Thyroid gland (tissue), 4 donors: ENCODE data around the gene CEACAM5. TPM values are rescaled to one million over a fixed set of nuclear protein-coding genes. Genes with fewer than 3 reads are reported as not detected.

Source experiments
- DNase-seq, 2 donors: peaks; one replicate each; pipeline ENCODE4 v3.0.0-alpha.2; 2019
- H3K27ac ChIP-seq, 3 donors: fragments of 200-600 bp; sonication (generic); 1 replicate in 2 of 3; 2 replicates in 1 of 3; pipeline ENCODE4 v1.5.1; 2016 to 2019; ENCODE audit warnings: mild to moderate bottlenecking in 1 of 3, moderate library complexity in 1 of 3
- H3K27me3 ChIP-seq: fragments of 200-600 bp; sonication (generic); one replicate; pipeline ENCODE4 v1.5.1; 2019
- H3K36me3 ChIP-seq, 2 donors: fragments of 200-600 bp; sonication (generic); one replicate each; pipeline ENCODE4 v1.5.1; 2016 to 2019
- H3K4me1 ChIP-seq, 2 donors: fragments of 200-600 bp; sonication (generic); one replicate each; pipeline ENCODE4 v1.5.1; 2017 to 2019
- H3K4me3 ChIP-seq, 3 donors: fragments of 200-600 bp; sonication (generic); replicated peaks in 1 of 3; 1 replicate in 2 of 3; 2 replicates in 1 of 3; pipeline ENCODE4 v1.5.1; 2016; ENCODE audit warnings: mild to moderate bottlenecking in 1 of 3
- H3K9me3 ChIP-seq: fragments of 200-600 bp; sonication (generic); one replicate; pipeline ENCODE4 v1.5.1; 2017
- POLR2A ChIP-seq, 2 donors: fragments of 450-650 bp; IDR thresholded peaks; one replicate each; pipeline ENCODE4 v1.6.1; 2017; ENCODE audit warnings: antibody characterized with exemption in 2 of 2, mild to moderate bottlenecking in 2 of 2, moderate library complexity in 1 of 2
- WGBS, 2 donors: methylation state at CpG; one replicate each; pipeline ENCODE4 v1.1.5; 2017; 5-methylcytosine and 5-hydroxymethylcytosine counted together
- intact Hi-C: fragments of 100-400 bp; cut with DNase I; formaldehyde crosslinking; loops from one replicate; pipeline ENCODE4 v1.15.1; 2023
- total RNA-seq, 4 donors: library from RNA; depleted of rRNA; stranded (reverse); fragments of >200 nt; gene quantifications; one replicate each; pipeline ENCODE4 v1.2.3, GENCODE V29; 2016
- TF ChIP-seq, protein P1 (sequence below), 6 experiments: fragments of 200-600 bp in 3 of 6; fragments of 450-650 bp in 3 of 6; sonication (generic) in 3 of 6; IDR thresholded peaks; one replicate each; pipeline ENCODE4 v1.5.1; 2016 to 2019; ENCODE audit warnings: antibody characterized with exemption in 6 of 6, mild to moderate bottlenecking in 2 of 6, inconsistent platforms in 1 of 6, moderate library complexity in 1 of 6

The CEACAM5 gene
- total RNA-seq, 4 donors from 2014 or later, result 1.2 to 8.8 TPM; not detected in 2

DNA sequence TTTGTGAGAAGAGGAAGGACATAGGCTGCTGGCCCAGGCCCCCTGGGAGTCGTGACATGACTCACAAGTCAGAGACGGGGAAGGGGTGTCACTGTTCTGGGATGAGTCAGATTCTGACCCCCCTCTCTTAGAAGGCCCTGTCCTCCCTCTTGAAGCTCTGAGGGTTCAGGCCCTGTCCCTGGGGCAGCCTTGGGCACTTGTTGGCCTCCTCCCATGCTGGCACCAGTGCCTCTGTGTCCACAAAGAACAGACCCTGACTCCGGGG lies 17.7 kb upstream of the CEACAM5 start:
- Histone ChIP-seq H3K27me3 (no peaks in the 10 kb centered on the region), H3K36me3 (no peaks in the 10 kb centered on the region), H3K27ac (no peak overlapping the region), H3K9me3 (no peaks in the 10 kb centered on the region), H3K4me1 (no peaks in the 10 kb centered on the region), H3K4me3 (no peak overlapping the region)
- TF ChIP-seq, protein P1, sequence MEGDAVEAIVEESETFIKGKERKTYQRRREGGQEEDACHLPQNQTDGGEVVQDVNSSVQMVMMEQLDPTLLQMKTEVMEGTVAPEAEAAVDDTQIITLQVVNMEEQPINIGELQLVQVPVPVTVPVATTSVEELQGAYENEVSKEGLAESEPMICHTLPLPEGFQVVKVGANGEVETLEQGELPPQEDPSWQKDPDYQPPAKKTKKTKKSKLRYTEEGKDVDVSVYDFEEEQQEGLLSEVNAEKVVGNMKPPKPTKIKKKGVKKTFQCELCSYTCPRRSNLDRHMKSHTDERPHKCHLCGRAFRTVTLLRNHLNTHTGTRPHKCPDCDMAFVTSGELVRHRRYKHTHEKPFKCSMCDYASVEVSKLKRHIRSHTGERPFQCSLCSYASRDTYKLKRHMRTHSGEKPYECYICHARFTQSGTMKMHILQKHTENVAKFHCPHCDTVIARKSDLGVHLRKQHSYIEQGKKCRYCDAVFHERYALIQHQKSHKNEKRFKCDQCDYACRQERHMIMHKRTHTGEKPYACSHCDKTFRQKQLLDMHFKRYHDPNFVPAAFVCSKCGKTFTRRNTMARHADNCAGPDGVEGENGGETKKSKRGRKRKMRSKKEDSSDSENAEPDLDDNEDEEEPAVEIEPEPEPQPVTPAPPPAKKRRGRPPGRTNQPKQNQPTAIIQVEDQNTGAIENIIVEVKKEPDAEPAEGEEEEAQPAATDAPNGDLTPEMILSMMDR (IDR thresholded peaks at IDR 0.05), result no peak
- no peak for TF ChIP-seq POLR2A (IDR thresholded peaks at IDR 0.05)
- intact Hi-C loops, result no loop called here
- DNase-seq, result no peak
- 78 to 94% methylated on average over 1 to 3 of the region's 3 CpGs for WGBS, 2 donors

GRCh38 chr19:41691268-41691970 lies 17.0 kb upstream of the CEACAM5 start:
- no peak for DNase-seq
- no peaks in the 10 kb centered on the region for H3K36me3 ChIP-seq
- H3K27ac ChIP-seq, result no peak overlapping the region
- no peaks in the 10 kb centered on the region for H3K9me3 ChIP-seq
- H3K4me3 ChIP-seq, result no peak overlapping the region
- TF ChIP-seq, protein P1 (IDR thresholded peaks at IDR 0.05), result peak in 2 of 6 experiments; percentile 32 to 46
- no peak for TF ChIP-seq POLR2A (IDR thresholded peaks at IDR 0.05)
- H3K4me1 ChIP-seq, result no peaks in the 10 kb centered on the region
- intact Hi-C loops, result no loop called here
- no peaks in the 10 kb centered on the region for H3K27me3 ChIP-seq
- 27 to 30% methylated on average over 20 of the region's 20 CpGs for WGBS, 2 donors

- Histone ChIP-seq H3K27ac (no peak overlapping the region), H3K27me3 (no peaks in the 10 kb centered on the region), H3K4me1 (no peaks in the 10 kb centered on the region), H3K9me3 (no peaks in the 10 kb centered on the region), H3K36me3 (no peaks in the 10 kb centered on the region), H3K4me3 (no peak overlapping the region)
- intact Hi-C loops, result no loop called here
- 33 to 50% methylated on average over 1 of the region's 1 CpG for WGBS, 2 donors
- DNase-seq, result no peak
- TF ChIP-seq, protein P1 (IDR thresholded peaks at IDR 0.05), result no peak
- no peak for TF ChIP-seq POLR2A (IDR thresholded peaks at IDR 0.05)
These were observed 14.2 kb upstream of the CEACAM5 start for GRCh38 chr19:41694196-41694595.

DNA sequence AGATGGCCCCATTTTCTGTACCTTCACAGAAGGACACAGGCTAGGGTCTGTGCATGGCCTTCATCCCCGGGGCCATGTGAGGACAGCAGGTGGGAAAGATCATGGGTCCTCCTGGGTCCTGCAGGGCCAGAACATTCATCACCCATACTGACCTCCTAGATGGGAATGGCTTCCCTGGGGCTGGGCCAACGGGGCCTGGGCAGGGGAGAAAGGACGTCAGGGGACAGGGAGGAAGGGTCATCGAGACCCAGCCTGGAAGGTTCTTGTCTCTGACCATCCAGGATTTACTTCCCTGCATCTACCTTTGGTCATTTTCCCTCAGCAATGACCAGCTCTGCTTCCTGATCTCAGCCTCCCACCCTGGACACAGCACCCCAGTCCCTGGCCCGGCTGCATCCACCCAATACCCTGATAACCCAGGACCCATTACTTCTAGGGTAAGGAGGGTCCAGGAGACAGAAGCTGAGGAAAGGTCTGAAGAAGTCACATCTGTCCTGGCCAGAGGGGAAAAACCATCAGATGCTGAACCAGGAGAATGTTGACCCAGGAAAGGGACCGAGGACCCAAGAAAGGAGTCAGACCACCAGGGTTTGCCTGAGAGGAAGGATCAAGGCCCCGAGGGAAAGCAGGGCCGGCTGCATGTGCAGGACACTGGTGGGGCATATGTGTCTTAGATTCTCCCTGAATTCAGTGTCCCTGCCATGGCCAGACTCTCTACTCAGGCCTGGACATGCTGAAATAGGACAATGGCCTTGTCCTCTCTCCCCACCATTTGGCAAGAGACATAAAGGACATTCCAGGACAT lies 13.4 kb upstream of the CEACAM5 start:
- Histone ChIP-seq H3K36me3 (no peaks in the 10 kb centered on the region), H3K27me3 (no peaks in the 10 kb centered on the region), H3K27ac (no peak overlapping the region), H3K4me1 (no peaks in the 10 kb centered on the region), H3K4me3 (no peak overlapping the region), H3K9me3 (no peaks in the 10 kb centered on the region)
- intact Hi-C loops, result no loop called here
- DNase-seq, result no peak
- TF ChIP-seq, protein P1 (IDR thresholded peaks at IDR 0.05), result no peak
- no peak for TF ChIP-seq POLR2A (IDR thresholded peaks at IDR 0.05)
- 64 to 80% methylated on average over 8 of the region's 8 CpGs for WGBS, 2 donors

DNA sequence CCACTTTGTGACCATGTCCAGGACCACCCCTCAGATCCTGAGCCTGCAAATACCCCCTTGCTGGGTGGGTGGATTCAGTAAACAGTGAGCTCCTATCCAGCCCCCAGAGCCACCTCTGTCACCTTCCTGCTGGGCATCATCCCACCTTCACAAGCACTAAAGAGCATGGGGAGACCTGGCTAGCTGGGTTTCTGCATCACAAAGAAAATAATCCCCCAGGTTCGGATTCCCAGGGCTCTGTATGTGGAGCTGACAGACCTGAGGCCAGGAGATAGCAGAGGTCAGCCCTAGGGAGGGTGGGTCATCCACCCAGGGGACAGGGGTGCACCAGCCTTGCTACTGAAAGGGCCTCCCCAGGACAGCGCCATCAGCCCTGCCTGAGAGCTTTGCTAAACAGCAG lies 12.7 kb upstream of the CEACAM5 start:
- WGBS, 2 donors, result 44 to 100% methylated on average over 1 to 2 of the region's 2 CpGs
- no peak for DNase-seq
- Histone ChIP-seq H3K4me3 (no peak overlapping the region), H3K36me3 (no peaks in the 10 kb centered on the region), H3K9me3 (no peaks in the 10 kb centered on the region), H3K4me1 (no peaks in the 10 kb centered on the region), H3K27ac (no peak overlapping the region), H3K27me3 (no peaks in the 10 kb centered on the region)
- TF ChIP-seq POLR2A (IDR thresholded peaks at IDR 0.05), result no peak
- TF ChIP-seq, protein P1 (IDR thresholded peaks at IDR 0.05), result no peak
- intact Hi-C loops, result no loop called here
